Myometrial cell (primary cell): ENCODE data around the gene UBE2V1. TPM values are rescaled to one million over a fixed set of nuclear protein-coding genes. Genes with fewer than 3 reads are reported as not detected.

Source experiments
- total RNA-seq: library from RNA; depleted of rRNA; stranded (reverse); fragments of >200 nt; gene quantifications from 2 replicates; pipeline ENCODE4 v1.2.3, GENCODE V29; 2015

UBE2V1 gene
- total RNA-seq, result 55.4 and 65.7 TPM in 2 replicates

DNA sequence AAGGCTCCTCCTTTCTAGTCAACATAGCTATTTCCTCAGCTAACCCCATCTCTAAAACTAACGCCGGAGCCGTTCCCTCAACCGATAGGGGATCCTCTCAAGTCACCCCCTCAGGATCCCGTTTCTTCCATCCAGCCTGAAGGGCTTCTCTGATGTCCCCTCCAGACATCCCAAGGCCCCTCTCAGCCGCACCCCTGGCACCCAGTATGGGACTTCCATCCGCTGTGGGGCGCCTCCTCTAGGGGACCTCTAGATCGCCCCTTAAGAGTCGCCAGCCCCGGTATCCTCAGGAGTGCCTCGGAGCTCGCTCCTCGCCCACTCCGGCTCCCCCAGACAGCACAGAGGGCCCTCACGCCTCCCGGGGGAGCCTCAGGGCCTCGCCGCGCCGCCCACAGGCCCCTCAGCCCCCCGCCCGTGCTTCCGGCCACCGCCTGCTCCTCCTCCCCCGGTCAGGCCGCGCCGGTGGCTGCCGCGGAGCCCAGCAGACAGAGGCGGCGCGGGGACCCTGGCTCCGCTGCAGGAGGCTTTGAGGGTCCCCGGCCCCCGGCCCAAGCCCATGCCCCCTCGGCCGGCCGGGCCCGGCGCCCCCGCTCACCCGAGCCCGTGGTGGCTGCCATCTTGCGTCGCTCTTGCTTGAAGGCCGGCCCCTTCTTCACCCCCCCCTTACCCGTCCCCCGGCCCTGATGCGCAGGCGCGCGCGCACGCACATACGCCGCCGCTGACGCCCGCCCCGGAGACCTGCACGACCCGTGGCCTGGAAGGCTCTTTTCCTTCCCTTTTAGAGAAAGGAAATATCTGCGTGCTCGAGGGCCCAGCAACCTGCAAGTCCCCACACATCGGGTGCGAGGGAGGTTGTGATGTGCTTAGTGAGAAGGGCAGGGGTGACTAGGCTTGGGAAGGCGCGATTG lies at the start of gene UBE2V1:
TSS of gene UBE2V1 (minus strand) at position 639 of the 908 bp plus-strand sequence. CDS start at position 617, 22 bp downstream.

DNA sequence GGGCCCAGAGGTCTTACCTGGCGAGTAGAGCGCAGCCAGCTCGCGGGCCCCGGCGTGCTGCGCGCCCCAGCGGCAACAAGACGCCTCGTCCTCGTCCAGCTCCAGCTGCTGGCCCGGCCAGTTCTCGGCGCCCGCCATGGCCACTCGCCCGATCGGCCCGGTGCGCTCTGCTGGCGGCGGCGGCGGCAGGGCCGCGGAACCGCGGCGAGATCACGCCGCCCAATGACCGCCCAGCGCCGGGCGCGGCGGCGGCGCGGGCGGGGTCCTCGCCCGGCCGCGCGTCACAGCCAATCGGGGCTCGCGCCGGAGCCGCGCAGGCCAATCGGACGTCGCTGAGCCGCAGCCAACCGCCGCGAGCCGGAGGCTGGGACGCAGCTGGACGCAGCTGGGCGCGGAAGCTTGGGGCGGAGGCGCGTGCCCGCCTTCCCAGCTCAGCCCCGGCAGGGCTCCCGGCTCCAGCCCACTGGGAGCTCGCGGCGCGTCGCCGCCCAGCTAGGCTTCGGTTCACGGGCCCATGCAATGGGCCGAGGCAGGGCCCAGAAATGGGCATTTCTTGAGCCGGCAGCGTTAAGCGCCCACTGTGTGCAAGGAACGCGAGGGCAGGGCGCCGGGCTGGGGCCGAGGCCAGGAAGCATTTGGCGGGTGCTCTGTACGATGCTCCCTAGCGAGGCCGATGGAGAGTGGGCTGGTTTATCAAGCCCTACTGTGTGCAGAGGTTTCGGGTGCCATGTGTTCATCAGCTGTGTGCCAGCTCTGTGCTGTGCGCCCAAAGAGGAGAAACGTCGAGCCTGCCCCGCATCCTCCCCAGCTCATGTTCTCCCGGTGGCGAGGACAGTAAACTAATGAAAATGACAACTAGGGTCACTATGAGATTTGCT lies 40.8 kb upstream of the UBE2V1 start, which contains the start of gene PEDS1:
TSS of gene PEDS1 (minus strand) at position 224 of the 878 bp plus-strand sequence. CDS start at position 138, 86 bp downstream.

Other genes with a start within 250 kb of the UBE2V1 start
- 3.0 and 3.5 TPM in 2 replicates for gene SPATA2, start 197.6 kb downstream of the UBE2V1 start, total RNA-seq
- 76.1 and 84.2 TPM in 2 replicates for gene RNF114, start 176.8 kb downstream of the UBE2V1 start, total RNA-seq
- gene SNAI1, start 130.2 kb downstream of the UBE2V1 start, total RNA-seq, result 0.89 and 2.0 TPM in 2 replicates
- 36.7 and 54.2 TPM in 2 replicates for gene PEDS1, start 40.6 kb upstream of the UBE2V1 start, total RNA-seq
- 45.0 and 52.1 TPM in 2 replicates for gene CEBPB, start 77.7 kb upstream of the UBE2V1 start, total RNA-seq